Neural crest cell (in vitro differentiated cells): Measurements from ENCODE around the gene ECHDC1. TPM values are rescaled to one million over a fixed set of nuclear protein-coding genes. Genes with fewer than 3 reads are reported as not detected.

Experiments
- DNase-seq: peaks from one replicate; pipeline ENCODE4 v3.0.0; 2021; ENCODE audit warnings: low read depth, mixed read lengths, low spot score
- H3K27ac Mint-ChIP-seq: one replicate; pipeline ENCODE4 v1.8.0; 2021; ENCODE audit warnings: mild to moderate bottlenecking, mixed read lengths; ENCODE audit not compliant: unreplicated experiment
- H3K27me3 Mint-ChIP-seq: 2 replicates; pipeline ENCODE4 v1.8.0; 2021; ENCODE audit warnings: low read depth, mild to moderate bottlenecking, mixed read lengths
- H3K36me3 Mint-ChIP-seq: 2 replicates; pipeline ENCODE4 v1.8.0; 2021; ENCODE audit warnings: low read depth, mild to moderate bottlenecking, mixed read lengths
- H3K4me1 Mint-ChIP-seq: 2 replicates; pipeline ENCODE4 v1.8.0; 2021; ENCODE audit warnings: mixed read lengths
- H3K4me3 Mint-ChIP-seq: one replicate; pipeline ENCODE4 v1.8.0; 2021; ENCODE audit warnings: mild to moderate bottlenecking, mixed read lengths
- H3K9me3 Mint-ChIP-seq: 2 replicates; pipeline ENCODE4 v1.8.0; 2021; ENCODE audit warnings: mixed read lengths
- CTCF ChIP-seq: fragments of 200-600 bp; sonication (generic); conservative IDR thresholded peaks from 2 replicates; pipeline ENCODE4 v1.5.0; 2021; ENCODE audit warnings: antibody characterized with exemption, mild to moderate bottlenecking
- total RNA-seq: library from RNA; stranded (reverse); gene quantifications from 2 replicates; pipeline ENCODE4 v1.2.1, GENCODE V29; 2021

The ECHDC1 gene
- total RNA-seq, 1 donor from 2014 or later, result 59.2 TPM

GRCh38 chr6:127317388-127318128 lies 25.9 kb downstream of the ECHDC1 start:
- H3K27ac Mint-ChIP-seq, result no peak overlapping the region
- peaks cover 13% of the 10 kb centered on the region for H3K36me3 Mint-ChIP-seq
- no peak overlapping the region for H3K4me3 Mint-ChIP-seq
- no peak for TF ChIP-seq CTCF
- H3K4me1 Mint-ChIP-seq, result no peaks in the 10 kb centered on the region
- no peak for DNase-seq
- no peaks in the 10 kb centered on the region for H3K27me3 Mint-ChIP-seq
- no peaks in the 10 kb centered on the region for H3K9me3 Mint-ChIP-seq

- H3K36me3 Mint-ChIP-seq, result peaks cover 62% of the 10 kb centered on the region
- H3K9me3 Mint-ChIP-seq, result peaks cover 26% of the 10 kb centered on the region
- no peak for DNase-seq
- no peaks in the 10 kb centered on the region for H3K27me3 Mint-ChIP-seq
- TF ChIP-seq CTCF, result no peak
- H3K27ac Mint-ChIP-seq, result no peak overlapping the region
- H3K4me3 Mint-ChIP-seq, result no peak overlapping the region
- peaks cover 6% of the 10 kb centered on the region for H3K4me1 Mint-ChIP-seq
Observed at GRCh38 chr6:127305741-127306140, 37.7 kb downstream of the ECHDC1 start.

GRCh38 chr6:127303917-127304316 lies 39.5 kb downstream of the ECHDC1 start:
- H3K4me3 Mint-ChIP-seq, result no peak overlapping the region
- peaks cover 18% of the 10 kb centered on the region for H3K9me3 Mint-ChIP-seq
- no peaks in the 10 kb centered on the region for H3K27me3 Mint-ChIP-seq
- H3K36me3 Mint-ChIP-seq, result peaks cover 49% of the 10 kb centered on the region
- TF ChIP-seq CTCF, result no peak
- no peak overlapping the region for H3K27ac Mint-ChIP-seq
- H3K4me1 Mint-ChIP-seq, result peaks cover 6% of the 10 kb centered on the region
- no peak for DNase-seq

GRCh38 chr6:127302728-127303660 lies 40.4 kb downstream of the ECHDC1 start:
- Mint-ChIP-seq H3K36me3 (peaks cover 40% of the 10 kb centered on the region), H3K4me1 (peaks cover 6% of the 10 kb centered on the region), H3K9me3 (peaks cover 13% of the 10 kb centered on the region), H3K4me3 (no peak overlapping the region), H3K27ac (peak overlapping the region; percentile 27), H3K27me3 (no peaks in the 10 kb centered on the region)
- no peak for DNase-seq
- TF ChIP-seq CTCF, result peak; percentile 81

- peaks cover 16% of the 10 kb centered on the region for H3K4me1 Mint-ChIP-seq
- H3K9me3 Mint-ChIP-seq, result peaks cover 5% of the 10 kb centered on the region
- H3K27ac Mint-ChIP-seq, result no peak overlapping the region
- no peak for TF ChIP-seq CTCF
- H3K36me3 Mint-ChIP-seq, result peaks cover 30% of the 10 kb centered on the region
- no peaks in the 10 kb centered on the region for H3K27me3 Mint-ChIP-seq
- no peak for DNase-seq
- H3K4me3 Mint-ChIP-seq, result no peak overlapping the region
Observed at GRCh38 chr6:127301199-127301700, 42.2 kb downstream of the ECHDC1 start.
